HepG2 (cell line): ENCODE data around the gene GAPDH. TPM values are rescaled to one million over a fixed set of nuclear protein-coding genes. Genes with fewer than 3 reads are reported as not detected.

Experiments
- ARNTL ChIP-seq: sonication (generic); formaldehyde crosslinking; IDR thresholded peaks from 2 replicates; pipeline ENCODE4 v1.4.0; 2020; ENCODE audit warnings: mild to moderate bottlenecking, missing genetic modification reagents
- ASH2L ChIP-seq: fragments of 300-600, 200-600 bp; sonication (generic); IDR thresholded peaks from 2 replicates; pipeline ENCODE4 v1.7.0; 2017; ENCODE audit warnings: low read depth, mild to moderate bottlenecking, moderate library complexity, mixed read lengths, low read length; ENCODE audit not compliant: insufficient read length
- CCDC6 ChIP-seq: sonication (generic); formaldehyde crosslinking; IDR thresholded peaks from 2 replicates; pipeline ENCODE4 v1.8.1; 2022; ENCODE audit warnings: mild to moderate bottlenecking, missing genetic modification reagents, moderate library complexity
- E2F5 ChIP-seq: sonication (generic); formaldehyde crosslinking; conservative IDR thresholded peaks from 2 replicates; pipeline ENCODE4 v1.4.0; 2020; ENCODE audit warnings: missing genetic modification reagents
- FUBP1 ChIP-seq: sonication (generic); formaldehyde crosslinking; IDR thresholded peaks from 2 replicates; pipeline ENCODE4 v1.5.1; 2020; ENCODE audit warnings: missing genetic modification reagents, mild to moderate bottlenecking, borderline replicate concordance
- GZF1 ChIP-seq: sonication (generic); formaldehyde crosslinking; IDR thresholded peaks from 2 replicates; pipeline ENCODE4 v1.5.1; 2020; ENCODE audit warnings: mild to moderate bottlenecking, missing genetic modification reagents
- HES4 ChIP-seq: sonication (generic); formaldehyde crosslinking; IDR thresholded peaks from 2 replicates; pipeline ENCODE4 v1.9.0; 2021; ENCODE audit warnings: mild to moderate bottlenecking, missing genetic modification reagents, borderline replicate concordance
- HMG20A ChIP-seq: IDR thresholded peaks from 2 replicates; pipeline ENCODE4 v1.6.1; 2016; ENCODE audit warnings: borderline replicate concordance
- HNRNPK ChIP-seq: fragments of 200-400 bp; formaldehyde crosslinking; IDR thresholded peaks from 2 replicates; pipeline ENCODE4 v1.6.1; 2018; ENCODE audit warnings: low read length, low read depth, moderate library complexity, mild to moderate bottlenecking; ENCODE audit not compliant: poor library complexity, severe bottlenecking
- JUNB ChIP-seq: sonication (generic); formaldehyde crosslinking; IDR thresholded peaks from 2 replicates; pipeline ENCODE4 v1.8.0; 2022; ENCODE audit warnings: missing genetic modification reagents, mild to moderate bottlenecking, borderline replicate concordance
- KLF16 ChIP-seq, 2 experiments: sonication (generic) in 1 of 2; formaldehyde crosslinking in 1 of 2; IDR thresholded peaks; 2 replicates each; pipeline versions ENCODE4 v1.6.1 to v1.8.0; 2016 to 2023; ENCODE audit warnings: missing genetic modification reagents in 2 of 2, missing compliant biosample characterization in 1 of 2
- KLF6 ChIP-seq: IDR thresholded peaks from 2 replicates; pipeline ENCODE4 v1.8.0; 2016; ENCODE audit warnings: missing biosample characterization, missing genetic modification reagents
- PHF5A ChIP-seq: IDR thresholded peaks from one replicate; pipeline ENCODE4 v1.6.1; 2018; ENCODE audit warnings: low read depth, missing genetic modification reagents; ENCODE audit not compliant: unreplicated experiment
- POLR2A ChIP-seq, 2 experiments: IDR thresholded peaks; 2 replicates each; pipeline ENCODE4 v1.6.1; 2011; ENCODE audit warnings: low read depth in 2 of 2, low read length in 2 of 2, mild to moderate bottlenecking in 1 of 2, moderate library complexity in 1 of 2; ENCODE audit not compliant: insufficient read depth in 1 of 2
- RBFOX2 ChIP-seq: fragments of 200-400 bp; formaldehyde crosslinking; IDR thresholded peaks from 2 replicates; pipeline ENCODE4 v1.6.1; 2017; ENCODE audit warnings: low read depth, mild to moderate bottlenecking, low read length
- SAP130 ChIP-seq: IDR thresholded peaks from 2 replicates; pipeline ENCODE4 v1.6.1; 2016; ENCODE audit warnings: low read depth
- SIN3A ChIP-seq: IDR thresholded peaks from 2 replicates; pipeline ENCODE4 v1.6.1; 2011; ENCODE audit warnings: low read depth, mild to moderate bottlenecking, control low read depth, low read length, borderline replicate concordance
- SP1 ChIP-seq, 2 experiments: fragments of 450-650 bp in 1 of 2; sonication (generic) in 1 of 2; formaldehyde crosslinking in 1 of 2; IDR thresholded peaks; 2 replicates each; pipeline versions ENCODE4 v1.4.0 to v1.6.1; 2016 to 2020; ENCODE audit warnings: missing genetic modification reagents in 1 of 2
- THAP7 ChIP-seq: sonication (generic); formaldehyde crosslinking; IDR thresholded peaks from 2 replicates; pipeline ENCODE4 v1.8.1; 2023; ENCODE audit warnings: mild to moderate bottlenecking, missing genetic modification reagents
- ZNF264 ChIP-seq: sonication (generic); formaldehyde crosslinking; IDR thresholded peaks from 2 replicates; pipeline ENCODE4 v1.4.0; 2020; ENCODE audit warnings: missing genetic modification reagents
- ZNF430 ChIP-seq: sonication (generic); formaldehyde crosslinking; IDR thresholded peaks from 2 replicates; pipeline ENCODE4 v1.9.0; 2021; ENCODE audit warnings: mild to moderate bottlenecking, missing genetic modification reagents
- ZNF891 ChIP-seq: sonication (generic); formaldehyde crosslinking; IDR thresholded peaks from 2 replicates; pipeline ENCODE4 v1.5.0; 2020; ENCODE audit warnings: mild to moderate bottlenecking, missing genetic modification reagents
- polyA plus RNA-seq, 8 experiments: library from polyadenylated mRNA; depleted of rRNA in 3 of 8; stranded (reverse) in 7 of 8; unstranded in 1 of 8; fragments of >200 nt; fragmentation: Illumina TruSeq in 4 of 8; extraction: Trizol in 4 of 8; gene quantifications; 2 replicates each; pipeline versions ENCODE4 v1.2.1 to v1.2.3, GENCODE V29; 2011 to 2016; ENCODE audit warnings: low read depth in 4 of 8, missing spikeins in 1 of 8, mixed read lengths in 1 of 8; ENCODE audit not compliant: insufficient read depth in 1 of 8
- total RNA-seq, 5 experiments: library from RNA; depleted of rRNA; stranded (reverse); fragments of >200 nt; fragmentation: Illumina TruSeq; extraction: Trizol; gene quantifications; 2 replicates each; pipeline ENCODE4 v1.2.3, GENCODE V29; 2016; ENCODE audit warnings: low read depth in 1 of 5
- TF ChIP-seq, protein P1 (sequence below), 2 experiments: sonication (generic) in 1 of 2; formaldehyde crosslinking in 1 of 2; IDR thresholded peaks; 2 replicates each; pipeline versions ENCODE4 v1.5.1 to v1.6.1; 2011 to 2020; ENCODE audit warnings: borderline replicate concordance in 1 of 2, low read depth in 1 of 2, low read length in 1 of 2, mild to moderate bottlenecking in 1 of 2, missing genetic modification reagents in 1 of 2, moderate library complexity in 1 of 2

GAPDH gene
- total and polyA plus RNA-seq, 2 of the 13 experiments (the other 11 are each of a cell fraction or from before 2014, with no cell fraction given) = 3,038 to 12,722 TPM

- TF ChIP-seq ZNF264 (CRISPR knock-in tag) = 0 out of 2 replicates have a peak, but pooled peaks have one; percentile 43
- TF ChIP-seq GZF1 = peak; percentile 94
- 0 out of 2 replicates have a peak, but pooled peaks have one; percentile 45 for TF ChIP-seq SAP130 (CRISPR knock-in tag)
- TF ChIP-seq FUBP1 = no peak
- TF ChIP-seq RBFOX2 = peak; percentile 82
- TF ChIP-seq ZNF430 (CRISPR knock-in tag) = peak; percentile 2; the same call in 1 of the 2 replicates
- TF ChIP-seq ZNF891 (CRISPR knock-in tag) = no peak
- TF ChIP-seq KLF16 (CRISPR knock-in tag; IDR thresholded peaks at IDR 0.05) = 0 out of 4 replicates have a peak, but pooled peaks of 1 of the 2 experiments have one; percentile 5
- 0 out of 2 replicates have a peak, but pooled peaks have one; percentile 32 for TF ChIP-seq JUNB (CRISPR knock-in tag)
- TF ChIP-seq E2F5 (CRISPR knock-in tag) = peak; percentile 78; the same call in 1 of the 2 replicates
- TF ChIP-seq HMG20A (CRISPR knock-in tag) = no peak
- TF ChIP-seq ASH2L = no peak
- peak; percentile 9 for TF ChIP-seq HNRNPK
- no peak for TF ChIP-seq PHF5A (CRISPR knock-in tag)
- TF ChIP-seq KLF6 (CRISPR knock-in tag) = 0 out of 2 replicates have a peak, but pooled peaks have one; percentile 38
- TF ChIP-seq ARNTL = 0 out of 2 replicates have a peak, but pooled peaks have one; percentile 36
- 0 out of 2 replicates have a peak, but pooled peaks have one; percentile 35 for TF ChIP-seq THAP7
- TF ChIP-seq CCDC6 (CRISPR knock-in tag) = peak; percentile 25; the same call in 1 of the 2 replicates
- TF ChIP-seq, protein P1, sequence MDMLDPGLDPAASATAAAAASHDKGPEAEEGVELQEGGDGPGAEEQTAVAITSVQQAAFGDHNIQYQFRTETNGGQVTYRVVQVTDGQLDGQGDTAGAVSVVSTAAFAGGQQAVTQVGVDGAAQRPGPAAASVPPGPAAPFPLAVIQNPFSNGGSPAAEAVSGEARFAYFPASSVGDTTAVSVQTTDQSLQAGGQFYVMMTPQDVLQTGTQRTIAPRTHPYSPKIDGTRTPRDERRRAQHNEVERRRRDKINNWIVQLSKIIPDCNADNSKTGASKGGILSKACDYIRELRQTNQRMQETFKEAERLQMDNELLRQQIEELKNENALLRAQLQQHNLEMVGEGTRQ (IDR thresholded peaks at IDR 0.05; ENCODE audit: low read depth, low read length) = peak; percentile 53
- TF ChIP-seq, protein P1 (CRISPR knock-in tag; IDR thresholded peaks at IDR 0.05; ENCODE audit: borderline replicate concordance) = peak; percentile 89; the same call in 1 of the 2 replicates
- TF ChIP-seq SIN3A = peak; percentile 17; the same call in 1 of the 2 replicates
- no peak; a peak in 1 of 4 replicates for TF ChIP-seq POLR2A (IDR thresholded peaks at IDR 0.05; ENCODE audit: insufficient read depth in 1 of 2, low read depth in 2 of 2, low read length in 2 of 2)
- TF ChIP-seq SP1 (IDR thresholded peaks at IDR 0.05) = no peak
- TF ChIP-seq SP1 (CRISPR knock-in tag; IDR thresholded peaks at IDR 0.05) = 0 out of 2 replicates have a peak, but pooled peaks have one; percentile 13
- TF ChIP-seq HES4 (CRISPR knock-in tag) = no peak
These were observed 804 bp downstream of the GAPDH start (continued) for GRCh38 chr12:6534945-6535696.
